ENCODE data around the gene THADA. TPM values are rescaled to one million over a fixed set of nuclear protein-coding genes. Genes with fewer than 3 reads are reported as not detected.

THADA gene
- total RNA-seq, 2 experiments from 2014 or later = 31.2 to 32.3 TPM

- Histone ChIP-seq H3K4me1 (ENCODE audit: insufficient read depth, low read length, poor library complexity, severe bottlenecking) (no peaks in the 10 kb centered on the region), H3K9me2 (ENCODE audit: insufficient read depth, low read length) (no peaks in the 10 kb centered on the region), H4K20me1 (ENCODE audit: insufficient read depth, low read length) (no peaks in the 10 kb centered on the region), H3K4me3 (ENCODE audit: low read depth, low read length, poor library complexity, severe bottlenecking) (no peak overlapping the region), H3K27ac (ENCODE audit: low read depth, low read length, poor library complexity, severe bottlenecking) (no peak overlapping the region), H3K9me3 (ENCODE audit: low read length) (no peaks in the 10 kb centered on the region), H3K36me3 (ENCODE audit: insufficient read depth, low read length) (no peaks in the 10 kb centered on the region), H3K79me2 (ENCODE audit: insufficient read depth, low read depth, low read length) (no peaks in the 10 kb centered on the region), H3K4me2 (ENCODE audit: low read length) (no peak overlapping the region), H2AFZ (ENCODE audit: low read length) (no peak overlapping the region)
- BruUV-seq (replicated peaks) = no TSS peak
- ChIA-PET CTCF (ENCODE audit: unreplicated experiment) (no interaction called here), POLR2A (interaction anchor here (0.5 kb wide), 1 partner anchor 23 kb away, joined by 3 read pairs; no protein-coding TSS in a partner anchor)
- DNase-seq (ENCODE audit: low spot score) = no peak
- TF ChIP-seq EZH2phosphoT487 (IDR thresholded peaks at IDR 0.05; ENCODE audit: borderline replicate concordance, low read depth, low read length) (no peak), CTCF (conservative IDR thresholded peaks at IDR 0.05; ENCODE audit: low read length) (no peak)
- intact Hi-C loops (cut with micrococcal nuclease; ENCODE audit: unreplicated experiment) = no loop called here
These were observed 245.9 kb downstream of the THADA start for GRCh38 chr2:43349904-43350303.

- Histone ChIP-seq H3K9me3 (ENCODE audit: low read length) (no peaks in the 10 kb centered on the region), H3K4me3 (ENCODE audit: low read depth, low read length, poor library complexity, severe bottlenecking) (no peak overlapping the region), H3K4me2 (ENCODE audit: low read length) (no peak overlapping the region), H2AFZ (ENCODE audit: low read length) (no peak overlapping the region), H3K27ac (ENCODE audit: low read depth, low read length, poor library complexity, severe bottlenecking) (no peak overlapping the region), H3K79me2 (ENCODE audit: insufficient read depth, low read depth, low read length) (no peaks in the 10 kb centered on the region), H4K20me1 (ENCODE audit: insufficient read depth, low read length) (no peaks in the 10 kb centered on the region), H3K4me1 (ENCODE audit: insufficient read depth, low read length, poor library complexity, severe bottlenecking) (no peaks in the 10 kb centered on the region), H3K9me2 (ENCODE audit: insufficient read depth, low read length) (no peaks in the 10 kb centered on the region), H3K36me3 (ENCODE audit: insufficient read depth, low read length) (no peaks in the 10 kb centered on the region)
- POLR2A ChIA-PET = no interaction called here
- CTCF ChIA-PET (ENCODE audit: unreplicated experiment) = no interaction called here
- TF ChIP-seq EZH2phosphoT487 (IDR thresholded peaks at IDR 0.05; ENCODE audit: borderline replicate concordance, low read depth, low read length) = no peak
- BruUV-seq (replicated peaks) = no TSS peak
- no peak for DNase-seq (ENCODE audit: low spot score)
- intact Hi-C loops (cut with micrococcal nuclease; ENCODE audit: unreplicated experiment) = no loop called here
These were observed 246.8 kb downstream of the THADA start for GRCh38 chr2:43348908-43349661.

DNA sequence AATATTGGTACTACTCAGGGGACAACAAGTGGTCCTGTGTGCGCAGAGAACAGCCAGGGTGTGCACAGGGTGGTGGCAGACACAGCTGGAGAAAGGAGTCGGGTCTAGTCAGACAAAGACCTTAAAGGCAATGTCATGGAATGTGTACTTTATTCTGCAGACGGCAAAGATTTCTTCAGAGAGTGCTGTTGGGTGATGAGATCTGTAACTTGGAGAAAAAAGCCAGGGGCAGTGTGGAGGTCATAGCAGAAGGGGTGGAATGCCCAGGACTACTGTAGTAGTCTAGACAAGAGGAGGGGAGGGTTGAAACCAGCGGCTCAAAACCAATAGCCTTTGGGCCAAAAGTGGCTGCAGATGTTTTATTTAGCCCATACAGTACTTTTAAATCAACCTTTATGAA lies 248.1 kb downstream of the THADA start:
- Histone ChIP-seq H3K9me2 (ENCODE audit: insufficient read depth, low read length) (no peaks in the 10 kb centered on the region), H3K27ac (ENCODE audit: low read depth, low read length, poor library complexity, severe bottlenecking) (no peak overlapping the region), H3K4me1 (ENCODE audit: insufficient read depth, low read length, poor library complexity, severe bottlenecking) (no peaks in the 10 kb centered on the region), H3K4me2 (ENCODE audit: low read length) (no peak overlapping the region), H3K4me3 (ENCODE audit: low read depth, low read length, poor library complexity, severe bottlenecking) (no peak overlapping the region), H4K20me1 (ENCODE audit: insufficient read depth, low read length) (no peaks in the 10 kb centered on the region), H3K9me3 (ENCODE audit: low read length) (no peaks in the 10 kb centered on the region), H3K79me2 (ENCODE audit: insufficient read depth, low read depth, low read length) (no peaks in the 10 kb centered on the region), H3K36me3 (ENCODE audit: insufficient read depth, low read length) (no peaks in the 10 kb centered on the region), H2AFZ (ENCODE audit: low read length) (no peak overlapping the region)
- TF ChIP-seq CTCF (conservative IDR thresholded peaks at IDR 0.05; ENCODE audit: low read length) = no peak
- TF ChIP-seq EZH2phosphoT487 (IDR thresholded peaks at IDR 0.05; ENCODE audit: borderline replicate concordance, low read depth, low read length) = no peak
- intact Hi-C loops (cut with micrococcal nuclease; ENCODE audit: unreplicated experiment) = no loop called here
- ChIA-PET POLR2A (no interaction called here), CTCF (ENCODE audit: unreplicated experiment) (no interaction called here)
- BruUV-seq (replicated peaks) = no TSS peak
- no peak for DNase-seq (ENCODE audit: low spot score)

Measured in OCI-LY7 (cell line).